NK-92 treated with Interleukin-12 subunit alpha and Interleukin-12 subunit beta, amount 100 ng/mL, for 24 hours (cell line): Measurements from ENCODE around the gene UMODL1.
A peak's percentile ranks its signal among the peaks of the same experiment; 100 is the strongest.

Source experiments
- DNase-seq: peaks from one replicate; lab custom pipeline; 2025; lab: John Stamatoyannopoulos, UW

UMODL1 gene

GRCh38 chr21:42191696-42192595, 120.8 kb downstream of the UMODL1 start:
- peak; percentile 23 for DNase-seq
